GM19463 (cell line): ENCODE data around the gene SEMA7A.

Experiments
- ATAC-seq: cut with Tn5 transposase; IDR thresholded peaks from one replicate; pipeline ENCODE4 v1.9.1; 2021; ENCODE audit warnings: mild to moderate bottlenecking, moderate library complexity; ENCODE audit not compliant: unreplicated experiment

The SEMA7A gene

GRCh38 chr15:74417670-74418069 is 16.1 kb downstream of the SEMA7A start:
- ATAC-seq, result no peak

- ATAC-seq, result no peak
Observed at GRCh38 chr15:74417225-74417624, 16.5 kb downstream of the SEMA7A start.

GRCh38 chr15:74415966-74416916 is 17.5 kb downstream of the SEMA7A start:
- no peak for ATAC-seq

GRCh38 chr15:74414603-74415338 is 19.0 kb downstream of the SEMA7A start:
- no peak for ATAC-seq

GRCh38 chr15:74414081-74414580 is 19.6 kb downstream of the SEMA7A start:
- no peak for ATAC-seq

DNA sequence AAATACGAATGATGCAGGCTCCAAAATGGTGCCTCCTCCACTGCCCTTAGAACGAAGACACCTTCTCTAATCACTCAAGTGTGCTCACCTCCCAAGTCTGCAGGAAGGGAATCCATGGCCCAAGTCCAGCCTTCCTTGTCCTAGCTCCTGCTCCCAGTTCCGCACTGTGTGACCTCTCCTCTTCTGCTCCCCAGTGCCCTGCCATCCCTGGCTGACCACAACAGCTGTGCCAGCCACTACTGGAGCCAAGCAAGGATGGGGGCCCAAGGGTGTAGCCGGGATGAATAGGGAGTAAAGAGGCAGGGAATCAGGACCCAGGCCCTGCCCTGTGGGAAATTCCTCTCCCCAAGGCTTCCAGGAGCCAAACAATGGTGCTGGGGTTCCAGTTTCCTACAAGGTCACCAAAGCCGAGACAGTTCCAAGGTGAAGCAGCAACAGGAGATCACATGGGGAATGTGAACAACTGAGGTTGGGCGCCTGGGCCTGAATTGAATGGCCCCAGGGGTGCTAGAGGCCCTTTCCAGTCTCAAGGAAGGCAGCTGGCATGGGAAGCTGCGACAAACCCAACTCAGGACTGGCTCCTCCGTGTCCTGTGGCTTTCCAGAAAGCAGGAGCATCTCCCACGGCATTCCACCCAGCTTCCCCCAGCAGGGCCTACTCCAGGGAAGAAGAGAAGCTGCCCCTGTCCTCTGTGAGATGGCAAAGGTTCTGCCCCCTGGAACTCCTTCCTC is 20.2 kb downstream of the SEMA7A start:
- no peak for ATAC-seq

DNA sequence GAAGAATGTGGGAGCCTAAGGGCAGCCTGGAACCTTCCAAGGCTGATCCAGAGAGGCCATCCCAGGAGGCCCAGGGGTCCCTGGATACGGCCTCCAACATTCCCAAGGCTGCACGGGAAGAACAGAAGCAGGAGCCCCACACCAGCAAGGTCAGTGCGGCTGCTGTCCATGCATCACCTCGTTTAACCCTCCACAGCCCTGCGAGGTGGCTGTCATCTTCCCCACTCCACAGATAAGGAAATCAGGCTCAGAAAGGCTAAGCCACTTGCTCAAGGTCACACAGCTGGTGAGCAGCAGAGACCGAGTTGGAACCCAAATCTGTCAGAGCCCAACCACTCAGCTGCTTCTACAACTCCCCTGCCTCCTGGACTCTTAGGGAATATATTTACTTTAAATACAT is 21.6 kb downstream of the SEMA7A start:
- ATAC-seq, result no peak

DNA sequence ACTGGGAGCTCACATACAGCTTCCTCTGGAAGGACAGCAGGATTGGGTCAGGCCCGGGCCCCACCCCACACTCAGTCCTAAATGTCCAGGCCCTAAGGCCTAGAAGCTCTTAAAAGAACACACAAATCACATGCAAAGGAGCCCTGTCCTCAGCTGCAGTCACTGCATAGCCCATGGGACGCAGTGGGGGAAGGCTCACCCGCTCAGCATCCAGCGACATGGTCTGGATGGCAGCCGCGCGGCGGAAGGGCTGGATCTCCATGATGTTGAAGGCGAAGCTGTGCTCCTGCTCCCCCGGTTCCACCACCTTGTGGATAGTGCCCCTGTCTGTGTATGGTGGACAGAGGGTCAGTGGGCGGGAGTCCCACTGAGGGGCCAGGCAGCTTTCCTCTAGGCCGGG is 22.1 kb downstream of the SEMA7A start:
- no peak for ATAC-seq

- no peak for ATAC-seq
Observed at GRCh38 chr15:74410502-74410901, 23.3 kb downstream of the SEMA7A start.

DNA sequence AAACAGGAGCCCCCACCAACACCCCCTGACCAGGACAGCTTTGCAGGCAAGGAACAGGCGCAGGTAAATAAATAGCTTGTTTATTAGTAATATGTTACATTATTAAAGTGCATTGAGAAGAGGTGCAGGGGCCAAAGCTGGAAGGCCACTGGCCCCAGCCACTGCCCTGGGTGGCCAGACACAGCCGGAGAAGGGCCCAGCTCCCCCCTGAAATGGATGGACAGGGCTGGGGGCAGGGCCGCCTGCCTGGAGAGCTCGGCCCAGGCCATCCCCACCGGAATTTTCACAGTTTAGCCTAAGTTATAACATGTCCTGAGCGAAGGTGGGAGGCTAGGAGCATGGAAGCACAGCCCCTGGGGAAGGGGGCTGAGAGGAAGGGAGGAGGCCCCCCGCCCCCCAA is 24.5 kb downstream of the SEMA7A start:
- no peak for ATAC-seq

DNA sequence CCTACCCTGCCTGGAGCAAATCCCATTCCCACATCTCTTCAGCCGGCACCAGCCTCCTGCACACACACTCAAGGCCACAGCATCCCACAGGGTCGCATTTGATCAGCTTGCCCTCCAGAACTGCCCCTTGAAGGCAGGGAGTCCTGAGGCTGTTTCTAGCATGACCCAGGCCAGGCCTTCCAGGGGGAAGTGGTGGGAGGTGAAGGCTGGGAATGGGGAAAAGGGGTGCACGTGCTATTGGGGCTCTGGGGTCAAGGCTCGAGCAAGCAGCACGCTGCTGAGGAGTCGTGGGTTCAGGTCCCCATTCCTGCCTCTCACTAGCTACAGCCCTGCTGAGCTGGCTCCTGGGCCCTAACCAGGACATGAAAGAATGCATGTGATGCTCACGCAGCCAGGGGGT is 24.9 kb downstream of the SEMA7A start:
- no peak for ATAC-seq

- no peak for ATAC-seq
Observed at GRCh38 chr15:74408385-74408784, 25.4 kb downstream of the SEMA7A start.

DNA sequence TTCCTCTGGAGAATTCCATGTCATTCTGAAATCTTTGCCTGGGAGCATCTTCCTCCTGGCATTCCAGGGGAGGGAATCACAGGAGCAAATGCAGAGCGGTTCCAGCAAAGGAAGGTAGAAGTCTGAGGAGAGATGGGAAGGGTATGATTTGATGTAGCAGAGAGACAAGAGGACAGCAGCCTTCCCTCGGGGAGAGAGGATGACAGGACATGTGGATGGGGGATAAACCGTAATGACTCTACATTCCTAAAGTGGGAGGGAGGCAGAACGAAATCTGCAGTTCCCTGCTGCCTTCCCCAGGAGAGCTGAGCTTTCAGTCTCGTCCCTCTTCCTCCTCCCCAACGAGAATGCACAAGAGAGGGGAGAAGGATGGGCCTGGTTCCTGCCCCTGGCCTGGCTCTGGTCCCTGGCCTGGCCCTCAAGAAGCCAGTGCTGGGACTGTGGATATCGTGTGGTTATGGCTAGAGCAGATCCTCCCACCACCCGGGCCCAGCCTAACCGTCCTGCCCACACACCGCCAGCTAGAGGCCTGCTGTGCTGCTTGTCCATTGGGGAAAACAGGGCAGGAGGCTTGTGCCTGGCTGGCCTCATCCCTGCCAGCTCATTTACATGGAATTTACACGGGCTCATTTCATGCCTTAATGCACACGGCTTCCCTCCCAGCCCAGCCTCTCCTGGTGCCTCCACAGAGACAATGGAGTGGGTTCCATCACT is 26.6 kb downstream of the SEMA7A start:
- ATAC-seq, result no peak

- ATAC-seq, result no peak
Observed at GRCh38 chr15:74406517-74406916, 27.2 kb downstream of the SEMA7A start.

DNA sequence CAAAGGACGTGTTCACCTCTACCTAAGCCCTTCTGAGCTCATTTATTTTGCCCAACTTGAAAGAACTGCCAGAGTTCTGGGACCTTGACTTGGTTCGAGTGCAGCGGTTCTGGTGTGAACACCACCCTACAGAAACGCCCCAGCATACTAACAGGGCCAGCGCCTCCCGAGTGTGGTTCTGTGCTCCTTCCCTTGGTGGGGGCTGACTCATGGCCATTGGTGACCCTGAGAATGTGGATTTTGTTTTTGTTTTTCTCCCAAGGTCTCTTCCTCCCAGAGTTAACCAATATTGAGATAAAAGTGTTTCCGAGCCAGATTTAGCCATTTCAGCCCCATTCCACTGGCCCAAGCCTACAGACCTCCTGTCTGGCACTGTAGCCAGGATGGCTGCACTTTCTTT is 27.9 kb downstream of the SEMA7A start:
- no peak for ATAC-seq

DNA sequence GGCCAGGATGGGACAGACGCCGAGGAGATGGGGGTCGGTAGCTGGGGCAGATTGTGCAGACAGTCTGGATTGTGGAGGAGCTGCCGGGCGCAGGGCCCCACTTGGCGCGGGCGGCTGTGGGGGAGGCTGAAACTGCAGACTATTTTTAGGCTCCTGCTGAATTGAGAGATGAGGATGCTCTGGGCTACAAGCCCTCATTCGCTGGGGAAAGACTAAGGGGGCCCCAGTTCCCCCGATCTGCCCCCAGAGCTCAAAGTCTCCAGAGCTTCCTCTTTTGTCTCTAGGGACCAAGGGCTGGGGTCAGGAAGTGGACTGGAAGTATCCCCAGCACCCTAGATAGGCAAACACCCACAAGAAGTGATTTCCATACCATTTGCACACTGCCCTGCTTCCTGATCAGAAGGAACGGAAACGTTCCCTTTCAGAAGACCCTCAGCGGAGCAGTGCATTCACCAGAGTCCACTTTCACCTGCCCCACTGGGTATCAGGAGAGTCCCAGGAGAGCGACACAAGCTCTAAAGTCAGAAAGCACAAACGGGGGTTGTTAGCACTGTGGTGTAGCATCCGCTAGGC is 29.7 kb downstream of the SEMA7A start:
- peak; percentile 35 for ATAC-seq

- ATAC-seq, result no peak
Observed at GRCh38 chr15:74403588-74403919, 30.2 kb downstream of the SEMA7A start.

DNA sequence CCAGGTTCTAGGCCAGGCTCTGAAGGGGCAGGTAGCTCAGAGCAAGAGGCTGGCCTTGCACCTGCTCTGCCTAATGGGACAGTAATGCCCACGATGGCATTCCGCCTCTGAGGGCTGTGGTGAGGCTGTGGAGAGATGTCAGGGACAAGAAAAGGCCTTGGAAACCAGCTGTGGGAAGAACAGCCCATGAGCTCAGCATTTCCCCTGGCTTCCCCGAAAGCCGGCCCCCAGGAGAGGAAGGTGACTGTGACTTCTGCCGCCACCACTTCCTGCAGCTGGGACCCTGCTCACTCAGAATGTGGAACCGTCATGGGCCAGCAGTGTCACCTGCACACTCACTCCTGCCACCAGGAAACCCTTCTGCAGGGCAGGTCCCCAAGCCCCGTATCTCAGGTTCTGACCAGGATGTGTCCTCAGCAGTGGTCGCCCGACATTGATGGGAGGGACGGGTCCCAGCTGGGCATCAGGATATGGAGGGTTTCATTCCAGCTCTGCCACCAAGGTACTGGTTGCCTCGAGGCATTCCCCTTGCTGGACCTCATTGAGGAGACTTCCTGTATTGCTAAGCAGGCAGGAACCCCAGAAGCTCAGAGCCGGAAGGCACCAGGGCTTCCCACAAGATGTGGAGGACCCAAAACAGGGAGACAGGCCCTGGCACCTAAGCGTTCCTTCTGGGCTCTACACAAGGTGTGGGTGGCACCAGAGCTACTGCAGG is 30.7 kb downstream of the SEMA7A start:
- ATAC-seq, result peak; percentile 34

- ATAC-seq, result no peak
Observed at GRCh38 chr15:74402337-74402841, 31.4 kb downstream of the SEMA7A start.
